ENCODE data around the gene MMP11. TPM values are rescaled to one million over a fixed set of nuclear protein-coding genes. Genes with fewer than 3 reads are reported as not detected.

The MMP11 gene
- total and polyA plus RNA-seq, 8 donors, result 0.43 to 17.6 (median 0.74) TPM

DNA sequence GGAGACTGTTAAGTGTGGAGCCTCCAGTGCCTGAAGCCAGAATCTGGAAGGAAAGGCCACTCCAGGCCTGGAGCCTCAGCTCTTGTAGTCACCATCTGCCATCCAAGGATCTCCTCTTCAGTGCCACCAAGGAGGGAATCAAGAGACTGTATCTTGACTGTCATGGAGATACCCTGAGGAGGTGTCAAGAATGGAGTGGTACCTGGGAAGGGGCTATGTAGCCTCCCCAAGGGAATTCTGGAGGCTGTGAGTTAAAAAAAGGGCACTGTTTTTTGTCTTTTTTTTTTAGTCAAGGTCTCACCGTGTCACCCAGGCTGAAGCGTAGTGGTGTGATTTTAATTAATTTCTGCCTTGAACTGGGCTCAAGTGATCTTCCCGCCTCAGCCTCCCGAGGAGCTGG lies 13.1 kb upstream of the MMP11 start:
- intact Hi-C loops (cut with DNase I), result no loop called here
- ATAC-seq (no peak), DNase-seq (no peak), FAIRE-seq (no peak)
- TF ChIP-seq, protein P1, sequence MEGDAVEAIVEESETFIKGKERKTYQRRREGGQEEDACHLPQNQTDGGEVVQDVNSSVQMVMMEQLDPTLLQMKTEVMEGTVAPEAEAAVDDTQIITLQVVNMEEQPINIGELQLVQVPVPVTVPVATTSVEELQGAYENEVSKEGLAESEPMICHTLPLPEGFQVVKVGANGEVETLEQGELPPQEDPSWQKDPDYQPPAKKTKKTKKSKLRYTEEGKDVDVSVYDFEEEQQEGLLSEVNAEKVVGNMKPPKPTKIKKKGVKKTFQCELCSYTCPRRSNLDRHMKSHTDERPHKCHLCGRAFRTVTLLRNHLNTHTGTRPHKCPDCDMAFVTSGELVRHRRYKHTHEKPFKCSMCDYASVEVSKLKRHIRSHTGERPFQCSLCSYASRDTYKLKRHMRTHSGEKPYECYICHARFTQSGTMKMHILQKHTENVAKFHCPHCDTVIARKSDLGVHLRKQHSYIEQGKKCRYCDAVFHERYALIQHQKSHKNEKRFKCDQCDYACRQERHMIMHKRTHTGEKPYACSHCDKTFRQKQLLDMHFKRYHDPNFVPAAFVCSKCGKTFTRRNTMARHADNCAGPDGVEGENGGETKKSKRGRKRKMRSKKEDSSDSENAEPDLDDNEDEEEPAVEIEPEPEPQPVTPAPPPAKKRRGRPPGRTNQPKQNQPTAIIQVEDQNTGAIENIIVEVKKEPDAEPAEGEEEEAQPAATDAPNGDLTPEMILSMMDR (IDR thresholded peaks at IDR 0.05), result no peak
- H3K27ac ChIP-seq, result no peak overlapping the region
- 86 to 91% methylated on average over 4 of the region's 4 CpGs for WGBS, 2 donors
- no peaks in the 10 kb centered on the region for H3K9me3 ChIP-seq
- no peaks in the 10 kb centered on the region for H3K36me3 ChIP-seq
- no peaks in the 10 kb centered on the region for H3K27me3 ChIP-seq
- H3K4me1 ChIP-seq, result no peaks in the 10 kb centered on the region
- H3K4me3 ChIP-seq, result no peak overlapping the region

DNA sequence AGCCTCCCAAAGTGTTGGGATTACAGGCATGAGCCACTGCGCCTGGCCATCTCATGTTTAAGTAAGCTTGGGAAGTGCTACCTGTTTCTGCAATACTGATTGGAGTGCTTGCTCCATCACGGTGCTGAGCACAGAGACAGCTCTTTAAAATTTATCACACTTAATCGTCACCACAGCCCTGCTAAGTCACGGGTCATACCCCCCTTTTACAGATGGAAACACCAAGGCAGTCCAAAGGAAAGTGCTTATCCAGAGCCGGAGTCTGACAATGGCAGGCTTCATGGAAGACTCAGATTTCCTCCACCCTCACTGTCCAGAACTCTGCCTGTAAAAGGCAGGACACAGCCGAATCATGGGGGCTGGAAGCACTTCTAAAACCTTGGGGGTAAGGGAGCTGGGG lies 12.6 kb upstream of the MMP11 start:
- TF ChIP-seq, protein P1 (IDR thresholded peaks at IDR 0.05), result no peak

DNA sequence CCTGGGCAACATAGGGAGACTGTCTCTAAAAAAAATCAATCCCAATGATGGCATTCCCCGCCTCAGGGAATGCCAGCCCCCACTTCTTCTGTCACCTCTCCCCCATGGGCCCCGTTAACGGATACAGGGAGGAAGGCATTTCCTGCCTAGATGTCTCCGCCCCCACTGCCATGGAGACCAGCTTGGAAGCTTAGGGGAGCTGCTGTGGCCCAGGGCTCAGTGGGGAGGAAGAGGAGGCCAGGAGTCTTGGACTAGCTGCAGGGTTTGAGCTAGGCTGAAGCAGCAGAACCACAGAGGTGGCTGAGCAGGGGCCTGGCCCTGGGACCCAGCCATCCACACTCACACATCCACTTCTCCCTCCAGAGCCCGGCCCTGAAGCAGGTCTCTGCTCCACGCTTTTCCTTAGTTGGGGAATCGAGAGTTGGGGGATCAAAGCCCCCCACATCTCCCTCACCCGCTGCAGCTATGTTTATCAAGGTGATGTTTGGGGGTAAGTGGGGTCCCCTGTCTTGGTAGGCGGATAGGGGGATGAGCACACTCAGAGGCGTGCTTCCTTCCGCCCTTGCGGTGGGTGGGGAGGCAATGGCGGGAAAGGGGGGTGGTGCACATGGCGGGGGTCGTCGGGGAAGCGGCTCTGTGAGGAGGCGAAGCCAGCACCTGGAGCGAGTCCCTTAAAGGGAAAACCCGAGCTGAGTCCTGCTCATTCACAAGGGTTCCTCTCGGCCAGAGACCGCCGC lies 9.6 kb upstream of the MMP11 start, which contains the start of gene C22orf15:
Gene C22orf15 (plus strand): TSS at position 149 of the 737 bp plus-strand sequence. CDS start 317 bp downstream, at position 466.
- H3K9me3 ChIP-seq, result no peaks in the 10 kb centered on the region
- DNase-seq, result no peak
- H3K4me3 ChIP-seq, result no peak within 1 kb of the TSS
- H3K36me3 ChIP-seq, result no peaks in the 10 kb centered on the region
- H3K4me1 ChIP-seq, result peaks cover 0 to 9% (median 0%) of the 10 kb centered on the region in 3 donors
- no peaks in the 10 kb centered on the region for H3K27me3 ChIP-seq
- no peak within 1 kb of the TSS for H3K27ac ChIP-seq
- intact Hi-C loops (cut with DNase I), result no loop called here
- TF ChIP-seq, protein P1 (IDR thresholded peaks at IDR 0.05), result no peak
- ATAC-seq, result no peak
- FAIRE-seq, result no peak
- 71 to 75% methylated on average over 22 to 23 of the region's 23 CpGs for WGBS, 2 donors

More for the DNA sequence above, 12.6 kb upstream of the MMP11 start:
- intact Hi-C loops (cut with DNase I), result no loop called here
- no peak overlapping the region for H3K27ac ChIP-seq
- H3K4me1 ChIP-seq, result no peaks in the 10 kb centered on the region
- no peak for FAIRE-seq
- H3K9me3 ChIP-seq, result no peaks in the 10 kb centered on the region
- H3K36me3 ChIP-seq, result no peaks in the 10 kb centered on the region
- no peak overlapping the region for H3K4me3 ChIP-seq
- no peak for DNase-seq
- WGBS, 2 donors, result 81 to 84% methylated on average over 6 of the region's 6 CpGs
- H3K27me3 ChIP-seq, result no peaks in the 10 kb centered on the region
- ATAC-seq, result no peak

DNA sequence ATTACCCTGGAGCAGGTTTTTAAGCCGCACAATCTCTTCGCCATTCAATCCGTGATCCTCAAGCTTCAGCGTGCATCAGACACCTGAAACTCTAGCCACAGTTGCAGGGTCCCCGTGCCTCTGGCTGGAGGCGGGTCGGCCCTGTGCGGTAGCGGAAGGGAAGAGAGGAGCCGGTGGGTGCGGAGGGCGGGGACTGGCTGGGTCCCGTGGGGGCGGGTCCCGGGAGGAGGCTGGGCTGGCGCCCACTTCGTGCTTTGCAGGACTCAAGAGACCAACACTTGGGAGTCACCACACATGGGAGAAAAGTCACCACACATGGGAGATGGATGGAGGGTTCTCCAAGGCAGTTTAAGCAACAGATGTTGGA lies 9.1 kb upstream of the MMP11 start:
- FAIRE-seq, result no peak
- Histone ChIP-seq H3K9me3 (no peaks in the 10 kb centered on the region), H3K4me1 (peaks cover 0 to 9% (median 0%) of the 10 kb centered on the region in 3 donors), H3K27ac (no peak overlapping the region), H3K36me3 (no peaks in the 10 kb centered on the region), H3K27me3 (no peaks in the 10 kb centered on the region), H3K4me3 (no peak overlapping the region)
- no peak for DNase-seq
- no peak for ATAC-seq
- TF ChIP-seq, protein P1 (IDR thresholded peaks at IDR 0.05), result no peak
- intact Hi-C loops (cut with DNase I), result no loop called here
- 72 to 73% methylated on average over 17 of the region's 17 CpGs for WGBS, 2 donors

DNA sequence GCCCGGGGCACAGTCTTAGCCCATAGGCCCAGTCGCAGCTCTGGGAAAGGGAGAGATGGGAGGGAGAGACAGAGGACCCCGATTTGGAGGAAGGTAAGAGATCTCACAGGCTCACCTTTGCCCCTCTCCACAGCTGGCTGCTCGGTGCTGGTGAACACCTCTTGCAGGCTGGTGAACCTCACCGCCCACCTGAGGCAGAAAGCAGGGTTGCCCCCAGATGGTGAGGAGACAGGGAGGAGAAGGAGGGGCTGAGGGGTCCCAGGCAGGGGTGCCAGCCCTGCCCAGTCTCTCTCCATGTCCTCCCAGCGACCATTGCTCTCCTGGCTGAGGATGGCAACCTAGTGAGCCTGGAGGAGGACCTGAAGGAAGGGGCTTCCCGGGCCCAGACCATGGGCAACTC lies 8.7 kb upstream of the MMP11 start:
- no peak overlapping the region for H3K4me3 ChIP-seq
- H3K9me3 ChIP-seq, result no peaks in the 10 kb centered on the region
- no peak for ATAC-seq
- H3K4me1 ChIP-seq, result peaks cover 0 to 9% (median 0%) of the 10 kb centered on the region in 3 donors
- DNase-seq, result no peak
- TF ChIP-seq, protein P1 (IDR thresholded peaks at IDR 0.05), result no peak
- intact Hi-C loops (cut with DNase I), result no loop called here
- no peak for FAIRE-seq
- no peaks in the 10 kb centered on the region for H3K36me3 ChIP-seq
- no peak overlapping the region for H3K27ac ChIP-seq
- WGBS, 2 donors, result 80 to 83% methylated on average over 7 of the region's 7 CpGs
- H3K27me3 ChIP-seq, result no peaks in the 10 kb centered on the region
